K562 (cell line): ENCODE data around the gene ATP6V1G2. TPM values are rescaled to one million over a fixed set of nuclear protein-coding genes. Genes with fewer than 3 reads are reported as not detected.

Experiments used
- ATAC-seq: fragments of 200-7000 bp; cut with Tn5 transposase; 3 replicates; pipeline ENCODE4 v1.9.1; 2020; ENCODE audit warnings: moderate library complexity
- BruUV-seq: library from RNA; stranded (reverse); fragments of 400-500 nt; replicated peaks from 2 replicates; lab custom pipeline; 2021; lab: Mats Ljungman, UMichigan
- CTCF ChIA-PET: fragments of 300-600 bp; formaldehyde crosslinking; extraction: SDS; loops from one replicate; lab custom pipeline; 2021; ENCODE audit warnings: low intra/inter-chr PET ratio; lab: Yijun Ruan, JAX
- POLR2A ChIA-PET: fragments of 300-600, 350-650 bp; sonication (Branson Sonifier 250); formaldehyde crosslinking; extraction: SDS; loops from one replicate; lab custom pipeline; 2021; ENCODE audit warnings: antibody characterized with exemption, inconsistent platforms; lab: Yijun Ruan, JAX
- DNase-seq, 4 experiments: peaks; one replicate each; pipeline versions ENCODE4 v3.0.0 to v3.0.0-alpha.2; 2011 to 2018; ENCODE audit warnings: low spot score in 3 of 4, mixed read lengths in 3 of 4; ENCODE audit errors: extremely low read depth in 1 of 4
- FAIRE-seq: peaks from 2 replicates; lab custom pipeline; 2011; peaks lifted over from hg19 to GRCh38; lab: Jason Lieb, UNC
- H2AFZ ChIP-seq: 2 replicates; pipeline ENCODE4 v1.6.0; 2011; ENCODE audit warnings: low read depth, low read length, control low read depth, inconsistent platforms
- H3K27ac ChIP-seq: fragments of 200-600 bp; 3 replicates; pipeline ENCODE4 v1.8.0; 2011; ENCODE audit warnings: low read depth, mild to moderate bottlenecking, control low read depth, inconsistent platforms, low read length, moderate library complexity, mixed read lengths; ENCODE audit errors: extremely low read depth
- H3K27me3 ChIP-seq, 2 experiments: fragments of 300-600 bp in 1 of 2; 2 replicates in 1 of 2; 3 replicates in 1 of 2; pipeline versions ENCODE4 v1.6.0 to v1.8.0; 2011; ENCODE audit warnings: inconsistent platforms in 2 of 2, low read length in 2 of 2, mild to moderate bottlenecking in 1 of 2, mixed read lengths in 1 of 2, moderate library complexity in 1 of 2; ENCODE audit not compliant: control insufficient read depth in 2 of 2, insufficient read depth in 2 of 2
- H3K36me3 ChIP-seq: fragments of 300-600 bp; 3 replicates; pipeline ENCODE4 v1.8.0; 2011; ENCODE audit warnings: mild to moderate bottlenecking, low read length, inconsistent platforms; ENCODE audit not compliant: control insufficient read depth, insufficient read depth
- H3K4me1 ChIP-seq, 2 experiments: fragments of 200-600 bp in 1 of 2; replicated peaks in 1 of 2; 2 replicates in 1 of 2; 3 replicates in 1 of 2; pipeline versions ENCODE4 v1.5.1 to v1.8.0; 2011; ENCODE audit warnings: inconsistent platforms in 2 of 2, low read length in 2 of 2, mild to moderate bottlenecking in 1 of 2, mixed read lengths in 1 of 2, moderate library complexity in 1 of 2; ENCODE audit not compliant: control insufficient read depth in 2 of 2, insufficient read depth in 2 of 2
- H3K4me2 ChIP-seq: 2 replicates; pipeline ENCODE4 v1.6.1; 2011; ENCODE audit warnings: low read length, control low read depth, inconsistent platforms, mixed read lengths; ENCODE audit not compliant: insufficient read depth
- H3K4me3 ChIP-seq: fragments of 200-600 bp; sonication (generic), shearing (Covaris generic); 2 replicates; pipeline ENCODE4 v1.5.1; 2016; ENCODE audit warnings: control low read depth, inconsistent platforms
- H3K79me2 ChIP-seq: fragments of 200-600 bp; 3 replicates; pipeline ENCODE4 v1.8.0; 2011; ENCODE audit warnings: low read length, inconsistent platforms; ENCODE audit not compliant: control insufficient read depth, insufficient read depth
- H3K9ac ChIP-seq, 2 experiments: 2 replicates each; pipeline versions ENCODE4 v1.6.0 to v1.6.1; 2011; ENCODE audit warnings: low read depth in 2 of 2, low read length in 2 of 2, control low read depth in 1 of 2, inconsistent platforms in 1 of 2, mild to moderate bottlenecking in 1 of 2, mixed read lengths in 1 of 2; ENCODE audit not compliant: insufficient read depth in 1 of 2
- H3K9me1 ChIP-seq: one replicate; pipeline ENCODE4 v1.6.0; 2011; ENCODE audit warnings: inconsistent platforms, mild to moderate bottlenecking, low read length, moderate library complexity; ENCODE audit not compliant: control insufficient read depth, insufficient read depth
- H3K9me3 ChIP-seq: replicated peaks from 2 replicates; pipeline ENCODE4 v1.5.1; 2011; ENCODE audit warnings: low read depth, low read length, inconsistent platforms; ENCODE audit not compliant: control insufficient read depth, insufficient read depth
- H4K20me1 ChIP-seq: replicated peaks from 2 replicates; pipeline ENCODE4 v1.6.1; 2011; ENCODE audit warnings: low read length, inconsistent platforms, mixed read lengths; ENCODE audit not compliant: control insufficient read depth, insufficient read depth
- BHLHE40 ChIP-seq: IDR thresholded peaks from 2 replicates; pipeline ENCODE4 v1.6.1; 2011; ENCODE audit warnings: low read length, improper control_type of control experiment
- BRD9 ChIP-seq: fragments of 450-650 bp; IDR thresholded peaks from 2 replicates; pipeline ENCODE4 v1.6.1; 2018; ENCODE audit warnings: low read depth; ENCODE audit not compliant: partially characterized antibody
- CHCHD3 ChIP-seq: fragments of 250-450 bp; sonication (Bioruptor Pico); IDR thresholded peaks from 2 replicates; pipeline ENCODE4 v2.1.2; 2022; ENCODE audit warnings: mild to moderate bottlenecking
- GTF2A2 ChIP-seq: IDR thresholded peaks from 2 replicates; pipeline ENCODE4 v1.6.1; 2016; ENCODE audit warnings: mild to moderate bottlenecking, missing genetic modification characterization, missing compliant biosample characterization
- HDAC8 ChIP-seq: fragments of 450-650 bp; IDR thresholded peaks from 2 replicates; pipeline ENCODE4 v1.6.1; 2016; ENCODE audit warnings: mild to moderate bottlenecking, missing genetic modification characterization, moderate library complexity, missing compliant biosample characterization
- NR2C1 ChIP-seq, 2 experiments: fragments of 450-650 bp; IDR thresholded peaks; 2 replicates each; pipeline ENCODE4 v1.6.1; 2017; ENCODE audit warnings: mild to moderate bottlenecking in 2 of 2, antibody characterized with exemption in 1 of 2, inconsistent platforms in 1 of 2, missing compliant biosample characterization in 1 of 2, missing genetic modification characterization in 1 of 2
- POLR2A ChIP-seq: fragments of 450-650 bp; conservative IDR thresholded peaks from 2 replicates; pipeline ENCODE4 v1.6.1; 2016
- POLR2AphosphoS5 ChIP-seq: IDR thresholded peaks from 2 replicates; pipeline ENCODE4 v1.6.1; 2011; ENCODE audit warnings: mild to moderate bottlenecking, low read depth, low read length, moderate library complexity; ENCODE audit not compliant: control insufficient read depth, insufficient read depth
- RBFOX2 ChIP-seq: fragments of 200-400 bp; formaldehyde crosslinking; IDR thresholded peaks from 2 replicates; pipeline ENCODE4 v1.6.1; 2017; ENCODE audit warnings: low read depth, mild to moderate bottlenecking, low read length, moderate library complexity
- STAG1 ChIP-seq: sonication (generic); formaldehyde crosslinking; IDR thresholded peaks from 2 replicates; pipeline ENCODE4 v1.5.0; 2020; ENCODE audit warnings: missing genetic modification reagents, borderline replicate concordance
- THAP12 ChIP-seq: fragments of 250-450 bp; sonication (Bioruptor Pico); IDR thresholded peaks from 2 replicates; pipeline ENCODE4 v1.9.0; 2021; ENCODE audit warnings: mild to moderate bottlenecking, inconsistent platforms
- ZSCAN32 ChIP-seq: fragments of 450-650 bp; formaldehyde crosslinking; IDR thresholded peaks from 2 replicates; pipeline ENCODE4 v1.4.0; 2020; ENCODE audit warnings: mild to moderate bottlenecking, moderate library complexity
- WGBS: fragments of 100-300 bp; shearing (Covaris generic); methylation state at CpG from one replicate; pipeline ENCODE4 v1.1.6; 2016; ENCODE audit warnings: low coverage, mixed read lengths; ENCODE audit not compliant: insufficient coverage; ENCODE audit errors: missing lambda C conversion rate; 5-methylcytosine and 5-hydroxymethylcytosine counted together
- in situ Hi-C: fragments of 300-500 bp; cut with MboI; formaldehyde crosslinking; loops from 4 replicates; pipeline ENCODE4 v1.15.0; 2018; ENCODE audit warnings: inconsistent platforms, mixed read lengths
- intact Hi-C: fragments of 100-400 bp; cut with micrococcal nuclease; formaldehyde crosslinking; loops from 2 replicates; pipeline ENCODE4 v1.14.2; 2022
- polyA plus RNA-seq, 8 experiments: library from polyadenylated mRNA; depleted of rRNA in 4 of 8; stranded (reverse) in 5 of 8; unstranded in 3 of 8; fragments of >200 nt; fragmentation: Nextera tagmentation in 2 of 8; fragmentation: Illumina TruSeq in 1 of 8; extraction: Ambion mirVana in 2 of 8; extraction: Trizol in 1 of 8; gene quantifications; 2 replicates each; pipeline versions ENCODE4 v1.2.1 to v1.2.3, GENCODE V29; 2011 to 2014; ENCODE audit warnings: inconsistent platforms in 1 of 8, missing spikeins in 1 of 8
- total RNA-seq, 7 experiments: library from RNA; depleted of rRNA in 6 of 7; stranded (reverse); fragments of >200 nt in 6 of 7; fragmentation: Illumina TruSeq in 2 of 7; extraction: Trizol in 2 of 7; gene quantifications; 2 replicates each; pipeline versions ENCODE4 v1.2.1 to v1.2.3, GENCODE V29; 2011 to 2021; ENCODE audit warnings: low replicate concordance in 1 of 7
- TF ChIP-seq, protein P1 (sequence below), 2 experiments: fragments of 450-650 bp; IDR thresholded peaks; 2 replicates each; pipeline ENCODE4 v1.6.1; 2016; ENCODE audit warnings: mild to moderate bottlenecking in 2 of 2, borderline replicate concordance in 1 of 2, low read depth in 1 of 2, moderate library complexity in 1 of 2

ATP6V1G2 gene
- total and polyA plus RNA-seq, 9 of the 15 experiments (the other 6 are each of a cell fraction or from before 2014, with no cell fraction given) = 0.14 to 1.5 (median 0.33) TPM

DNA sequence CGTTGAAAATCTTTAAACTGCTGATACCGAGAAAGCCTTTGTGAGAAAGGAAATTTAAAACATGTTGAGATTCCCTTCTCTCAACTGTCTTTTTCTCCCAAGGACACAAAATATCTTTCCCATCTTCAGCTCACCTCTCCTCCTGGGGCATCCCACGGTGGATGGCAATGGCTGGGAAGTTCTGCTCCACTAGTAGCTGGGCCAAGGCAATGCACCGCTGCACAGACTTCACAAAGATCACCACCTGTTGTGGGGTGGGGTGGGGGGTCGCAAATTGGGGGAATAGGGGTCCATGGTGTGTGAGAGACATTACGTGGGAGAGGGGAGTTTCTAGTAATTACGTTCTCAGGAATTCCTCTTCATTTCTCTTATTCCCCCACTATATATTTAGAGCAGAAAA is 15.2 kb downstream of the ATP6V1G2 start:
- no peak overlapping the region for H2AFZ ChIP-seq
- DNase-seq = no peak
- no peak for FAIRE-seq
- no peaks in the 10 kb centered on the region for H3K9me3 ChIP-seq
- peaks cover 36% of the 10 kb centered on the region for H4K20me1 ChIP-seq
- H3K4me2 ChIP-seq = no peak overlapping the region
- H3K36me3 ChIP-seq = peaks cover 67% of the 10 kb centered on the region
- BruUV-seq = no TSS peak
- peaks cover 6% of the 10 kb centered on the region for H3K9me1 ChIP-seq
- in situ Hi-C loops (loop anchor here (5.0 to 25.0 kb wide), 2 partner anchors 34 to 1431 kb away; partner anchors contain the start of genes BRD2, HLA-DMA and MICB), intact Hi-C loops (no loop called here)
- no peak overlapping the region for H3K9ac ChIP-seq
- ChIA-PET POLR2A (interaction anchor here (0.6 to 6.3 kb wide), 18 partner anchors 7 to 1307 kb away, joined by 3 to 107 read pairs (median 5); partner anchors contain the start of genes DDX39B, NFKBIL1 and TAP2), CTCF (no interaction called here)
- peaks cover 2 to 18% of the 10 kb centered on the region in 2 experiments for H3K4me1 ChIP-seq
- H3K27me3 ChIP-seq = no peaks in the 10 kb centered on the region
- peaks cover 30% of the 10 kb centered on the region for H3K79me2 ChIP-seq
- no peak for ATAC-seq
- no peak overlapping the region for H3K27ac ChIP-seq
- no peak overlapping the region for H3K4me3 ChIP-seq
- 91% methylated on average over 7 of the region's 7 CpGs for WGBS
- TF ChIP-seq GTF2A2 (tag) = no peak
- TF ChIP-seq HDAC8 = no peak
- no peak for TF ChIP-seq BHLHE40
- TF ChIP-seq, protein P1, sequence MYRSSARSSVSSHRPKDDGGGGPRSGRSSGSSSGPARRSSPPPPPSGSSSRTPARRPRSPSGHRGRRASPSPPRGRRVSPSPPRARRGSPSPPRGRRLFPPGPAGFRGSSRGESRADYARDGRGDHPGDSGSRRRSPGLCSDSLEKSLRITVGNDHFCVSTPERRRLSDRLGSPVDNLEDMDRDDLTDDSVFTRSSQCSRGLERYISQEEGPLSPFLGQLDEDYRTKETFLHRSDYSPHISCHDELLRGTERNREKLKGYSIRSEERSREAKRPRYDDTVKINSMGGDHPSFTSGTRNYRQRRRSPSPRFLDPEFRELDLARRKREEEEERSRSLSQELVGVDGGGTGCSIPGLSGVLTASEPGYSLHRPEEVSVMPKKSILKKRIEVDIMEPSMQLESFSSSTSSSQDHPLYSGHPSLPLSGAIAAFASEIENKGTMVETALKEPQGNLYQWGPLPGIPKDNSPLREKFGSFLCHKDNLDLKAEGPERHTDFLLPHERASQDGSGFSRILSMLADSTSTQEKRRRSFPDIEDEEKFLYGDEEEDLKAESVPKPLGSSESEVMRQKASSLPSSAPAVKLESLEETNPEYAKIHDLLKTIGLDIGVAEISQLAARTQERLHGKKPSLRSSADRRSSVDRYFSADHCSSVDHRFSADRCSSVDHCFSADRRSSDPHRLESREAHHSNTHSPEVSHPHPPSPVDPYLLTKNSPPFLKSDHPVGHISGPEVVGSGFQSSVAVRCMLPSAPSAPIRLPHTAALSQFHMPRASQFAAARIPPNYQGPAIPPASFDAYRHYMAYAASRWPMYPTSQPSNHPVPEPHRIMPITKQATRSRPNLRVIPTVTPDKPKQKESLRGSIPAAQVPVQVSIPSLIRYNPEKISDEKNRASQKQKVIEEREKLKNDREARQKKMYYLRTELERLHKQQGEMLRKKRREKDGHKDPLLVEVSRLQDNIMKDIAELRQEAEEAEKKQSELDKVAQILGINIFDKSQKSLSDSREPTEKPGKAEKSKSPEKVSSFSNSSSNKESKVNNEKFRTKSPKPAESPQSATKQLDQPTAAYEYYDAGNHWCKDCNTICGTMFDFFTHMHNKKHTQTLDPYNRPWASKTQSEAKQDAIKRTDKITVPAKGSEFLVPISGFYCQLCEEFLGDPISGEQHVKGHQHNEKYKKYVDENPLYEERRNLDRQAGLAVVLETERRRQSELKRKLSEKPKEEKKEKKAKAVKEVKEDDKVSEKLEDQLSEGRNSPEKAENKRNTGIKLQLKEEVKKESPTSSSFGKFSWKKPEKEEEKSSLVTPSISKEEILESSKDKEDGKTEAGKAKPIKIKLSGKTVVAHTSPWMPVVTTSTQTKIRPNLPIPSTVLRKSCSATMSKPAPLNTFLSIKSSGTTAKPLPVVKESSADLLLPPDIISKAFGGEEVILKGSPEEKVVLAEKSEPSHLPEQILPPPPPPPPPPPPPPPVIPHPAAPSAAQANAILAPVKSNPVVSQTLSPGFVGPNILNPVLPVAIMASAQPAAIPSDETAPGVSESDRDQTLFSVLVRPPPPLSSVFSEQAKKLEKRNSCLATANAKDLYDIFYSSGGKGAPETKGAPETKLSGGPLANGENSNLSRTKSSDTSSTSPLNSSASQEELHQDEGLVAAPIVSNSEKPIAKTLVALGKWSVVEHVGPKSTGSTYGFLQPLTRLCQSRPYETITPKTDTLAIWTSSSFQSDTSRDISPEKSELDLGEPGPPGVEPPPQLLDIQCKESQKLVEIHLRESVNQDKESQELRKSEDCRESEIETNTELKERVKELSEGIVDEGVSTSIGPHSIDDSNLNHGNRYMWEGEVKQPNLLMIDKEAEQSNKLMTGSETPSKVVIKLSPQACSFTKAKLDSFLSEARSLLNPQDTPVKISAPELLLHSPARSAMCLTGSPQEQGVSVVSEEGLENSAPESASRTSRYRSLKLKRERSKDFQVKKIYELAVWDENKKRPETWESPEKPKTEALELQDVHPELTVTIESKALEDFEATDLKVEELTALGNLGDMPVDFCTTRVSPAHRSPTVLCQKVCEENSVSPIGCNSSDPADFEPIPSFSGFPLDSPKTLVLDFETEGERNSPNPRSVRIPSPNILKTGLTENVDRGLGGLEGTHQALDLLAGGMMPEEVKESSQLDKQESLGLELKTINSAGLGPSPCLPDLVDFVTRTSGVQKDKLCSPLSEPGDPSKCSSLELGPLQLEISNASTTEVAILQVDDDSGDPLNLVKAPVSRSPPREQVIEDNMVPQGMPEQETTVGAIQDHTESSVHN (IDR thresholded peaks at IDR 0.05; ENCODE audit: borderline replicate concordance in 1 of 2, low read depth in 1 of 2) = no peak
- no peak for TF ChIP-seq ZSCAN32 (CRISPR knock-in tag)
- no peak for TF ChIP-seq STAG1 (CRISPR knock-in tag)
- TF ChIP-seq POLR2AphosphoS5 = peak; percentile 22; the same call in 1 of the 2 replicates
- no peak for TF ChIP-seq BRD9
- TF ChIP-seq NR2C1 (IDR thresholded peaks at IDR 0.05) = no peak
- no peak for TF ChIP-seq NR2C1 (tag; IDR thresholded peaks at IDR 0.05)
- TF ChIP-seq RBFOX2 = peak; percentile 32; the same call in 1 of the 2 replicates
- peak; percentile 23; the same call in 1 of the 2 replicates for TF ChIP-seq POLR2A
- no peak for TF ChIP-seq CHCHD3
- TF ChIP-seq THAP12 (CRISPR knock-in tag) = no peak
